GM06990 (cell line): ENCODE measurements around the gene DHCR7.

Experiments
- DNase-seq: peaks from one replicate; pipeline ENCODE4 v3.0.0-alpha.2; 2011; ENCODE audit not compliant: insufficient read length; ENCODE audit errors: extremely low read depth
- H3K27me3 ChIP-seq: replicated peaks from 2 replicates; pipeline ENCODE4 v1.6.0; 2011; ENCODE audit warnings: low read length; ENCODE audit not compliant: control insufficient read depth, insufficient read depth
- H3K36me3 ChIP-seq: 2 replicates; pipeline ENCODE4 v1.5.1; 2011; ENCODE audit warnings: low read length; ENCODE audit not compliant: control insufficient read depth, insufficient read depth
- H3K4me3 ChIP-seq: replicated peaks from 2 replicates; pipeline ENCODE4 v1.5.1; 2011; ENCODE audit warnings: low read depth, mild to moderate bottlenecking, control low read depth, low read length
- CTCF ChIP-seq: IDR thresholded peaks from 2 replicates; pipeline ENCODE4 v1.5.1; 2011; ENCODE audit warnings: low read length, control low read depth, mild to moderate bottlenecking, inconsistent platforms; ENCODE audit not compliant: insufficient read depth, poor library complexity, severe bottlenecking

The DHCR7 gene

GRCh38 chr11:71433648-71434450 lies 14.3 kb downstream of the DHCR7 start:
- H3K27me3 ChIP-seq = no peaks in the 10 kb centered on the region
- TF ChIP-seq CTCF = no peak
- H3K36me3 ChIP-seq = peaks cover 24% of the 10 kb centered on the region
- H3K4me3 ChIP-seq = no peak overlapping the region
- DNase-seq = no peak

- Histone ChIP-seq H3K4me3 (no peak overlapping the region), H3K36me3 (peaks cover 18% of the 10 kb centered on the region), H3K27me3 (no peaks in the 10 kb centered on the region)
- TF ChIP-seq CTCF = no peak
- no peak for DNase-seq
Measured at GRCh38 chr11:71432761-71433647, 15.2 kb downstream of the DHCR7 start.

- peaks cover 8% of the 10 kb centered on the region for H3K36me3 ChIP-seq
- DNase-seq = no peak
- no peaks in the 10 kb centered on the region for H3K27me3 ChIP-seq
- no peak for TF ChIP-seq CTCF
- no peak overlapping the region for H3K4me3 ChIP-seq
Measured at GRCh38 chr11:71431271-71431670, 16.9 kb downstream of the DHCR7 start.

GRCh38 chr11:71430166-71430565 lies 18.0 kb downstream of the DHCR7 start:
- Histone ChIP-seq H3K36me3 (peaks cover 2% of the 10 kb centered on the region), H3K27me3 (no peaks in the 10 kb centered on the region), H3K4me3 (no peak overlapping the region)
- no peak for TF ChIP-seq CTCF
- no peak for DNase-seq

- Histone ChIP-seq H3K4me3 (no peak overlapping the region), H3K36me3 (no peaks in the 10 kb centered on the region; the same call in 1 of the 2 replicates), H3K27me3 (no peaks in the 10 kb centered on the region)
- TF ChIP-seq CTCF = no peak
- DNase-seq = no peak
Measured at GRCh38 chr11:71429701-71430100, 18.5 kb downstream of the DHCR7 start.
